Measurements from ENCODE around the gene SHOC1.

DNA sequence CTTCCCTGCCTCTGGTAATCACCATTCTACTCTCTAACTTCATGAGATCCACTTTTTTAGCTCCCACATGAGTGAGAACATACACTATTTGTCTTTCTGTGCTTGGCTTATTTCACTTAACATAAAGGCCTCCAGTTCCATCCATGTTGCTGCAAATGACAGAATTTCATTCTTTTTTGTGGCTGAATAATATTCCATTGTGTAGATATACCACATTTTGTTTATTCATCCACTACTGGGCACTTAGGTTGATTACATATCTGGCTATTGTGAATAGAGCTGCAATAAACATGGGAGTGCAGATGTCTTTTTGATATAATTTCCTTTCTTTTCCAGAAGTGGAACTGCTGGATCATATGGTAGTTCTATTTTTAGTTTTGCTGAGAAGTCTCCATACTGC is 28.7 kb downstream of the SHOC1 start:
- TF ChIP-seq FOXM1 (IDR thresholded peaks at IDR 0.05; ENCODE audit: borderline replicate concordance, low read depth) = no peak
- TF ChIP-seq TAF1 (IDR thresholded peaks at IDR 0.05; ENCODE audit: low read depth) = no peak
- no peak for TF ChIP-seq EGR1 (IDR thresholded peaks at IDR 0.05)
- TF ChIP-seq EP300 (IDR thresholded peaks at IDR 0.05; ENCODE audit: borderline replicate concordance) = no peak
- no peak for TF ChIP-seq CEBPB (IDR thresholded peaks at IDR 0.05)
- TF ChIP-seq YY1 (IDR thresholded peaks at IDR 0.05; ENCODE audit: low read depth) = no peak
- TF ChIP-seq TEAD4 (IDR thresholded peaks at IDR 0.05) = no peak
- TF ChIP-seq RAD21 (IDR thresholded peaks at IDR 0.05; ENCODE audit: low read depth) = no peak
- TF ChIP-seq NFIC (IDR thresholded peaks at IDR 0.05) = no peak

All from Ishikawa (cell line).